Body of pancreas (tissue), 4 donors: ENCODE data around the gene OR8H2. TPM values are rescaled to one million over a fixed set of nuclear protein-coding genes. Genes with fewer than 3 reads are reported as not detected.
"Not testable (repeated sequence)": the region's sequence is repeated elsewhere in the genome, so short reads cannot be mapped to it uniquely, and the experiment has no call there.

ENCODE experiments used
- ATAC-seq: fragments of 150-250 bp; one replicate; pipeline ENCODE4 v1.9.1; 2016
- DNase-seq, 4 donors: peaks; one replicate each; pipeline ENCODE4 v3.0.0-alpha.2; 2019
- H3K27ac ChIP-seq, 4 donors: fragments of 200-600 bp; sonication (generic); 1 replicate in 3 of 4; 2 replicates in 1 of 4; pipeline versions ENCODE4 v1.5.1 to v1.6.1; 2016 to 2019; ENCODE audit warnings: mild to moderate bottlenecking in 1 of 4, mixed read lengths in 1 of 4, moderate library complexity in 1 of 4
- H3K27me3 ChIP-seq, 2 donors: fragments of 200-600 bp; sonication (generic); one replicate each; pipeline ENCODE4 v1.6.0; 2016; ENCODE audit warnings: mild to moderate bottlenecking in 1 of 2
- H3K36me3 ChIP-seq, 2 donors: fragments of 200-600 bp; sonication (generic); replicated peaks in 1 of 2; 2 replicates each; pipeline ENCODE4 v1.5.1; 2016; ENCODE audit warnings: low read depth in 2 of 2; ENCODE audit not compliant: insufficient read depth in 1 of 2
- H3K4me1 ChIP-seq: fragments of 200-600 bp; sonication (generic); one replicate; pipeline ENCODE4 v1.6.0; 2016
- H3K4me3 ChIP-seq, 2 donors: fragments of 200-600 bp; sonication (generic); 1 replicate in 1 of 2; 2 replicates in 1 of 2; pipeline ENCODE4 v1.5.1; 2016 to 2019
- H3K9me3 ChIP-seq, 3 donors: fragments of 200-600 bp; sonication (generic); 1 replicate in 2 of 3; 2 replicates in 1 of 3; pipeline ENCODE4 v1.5.1; 2016
- CTCF ChIP-seq, 7 experiments: fragments of 450-650 bp in 4 of 7; fragments of 200-600 bp in 3 of 7; sonication (generic) in 3 of 7; IDR thresholded peaks; one replicate each; pipeline ENCODE4 v1.5.1; 2016 to 2019; ENCODE audit warnings: antibody characterized with exemption in 7 of 7
- POLR2A ChIP-seq, 3 donors: fragments of 450-650 bp; IDR thresholded peaks; one replicate each; pipeline ENCODE4 v1.6.1; 2016; ENCODE audit warnings: antibody characterized with exemption in 3 of 3, mild to moderate bottlenecking in 2 of 3
- WGBS, 2 donors: methylation state at CpG; one replicate each; pipeline ENCODE4 v1.1.5; 2017; 5-methylcytosine and 5-hydroxymethylcytosine counted together
- intact Hi-C: fragments of 100-400 bp; cut with DNase I; formaldehyde crosslinking; loops from one replicate; pipeline ENCODE4 v1.15.1; 2023
- small RNA-seq: library from RNA; depleted of rRNA; stranded (forward); fragments of <200 nt; gene quantifications from one replicate; pipeline ENCODE3, GENCODE V24; 2016
- total RNA-seq, 2 donors: library from RNA; depleted of rRNA; stranded (reverse); fragments of >200 nt; gene quantifications; one replicate each; pipeline ENCODE4 v1.1.0, GENCODE V29; 2016

The OR8H2 gene
- total RNA-seq, 2 donors from 2014 or later, result not detected

- 50 to 55% methylated on average over 3 of the region's 3 CpGs for WGBS, 2 donors
- H3K27ac ChIP-seq, result no peak within 1 kb of the TSS
- no peak for ATAC-seq
- H3K4me1 ChIP-seq, result no peaks in the 10 kb centered on the region
- intact Hi-C loops, result no loop called here
- DNase-seq, result no peak
- no peaks in the 10 kb centered on the region for H3K9me3 ChIP-seq
- no peaks in the 10 kb centered on the region for H3K36me3 ChIP-seq
- TF ChIP-seq POLR2A (IDR thresholded peaks at IDR 0.05) (no peak), CTCF (IDR thresholded peaks at IDR 0.05) (no peak)
- H3K27me3 ChIP-seq, result no peaks in the 10 kb centered on the region
- H3K4me3 ChIP-seq, result no peak within 1 kb of the TSS
Measured at GRCh38 chr11:56093008-56093407, 10.5 kb upstream of the OR8H2 start, which contains the start of gene OR8I2. Gene OR8I2, plus strand, starts transcription at chr11:56093308. Its CDS starts 0 bp downstream, at chr11:56093308.

- no peak for ATAC-seq
- Histone ChIP-seq H3K4me3 (no peak within 1 kb of the TSS), H3K27me3 (no peaks in the 10 kb centered on the region), H3K9me3 (no peaks in the 10 kb centered on the region), H3K36me3 (no peaks in the 10 kb centered on the region), H3K27ac (no peak within 1 kb of the TSS), H3K4me1 (no peaks in the 10 kb centered on the region)
- TF ChIP-seq POLR2A (IDR thresholded peaks at IDR 0.05) (no peak), CTCF (IDR thresholded peaks at IDR 0.05) (no peak)
- WGBS, 2 donors, result 71 to 76% methylated on average over 6 of the region's 6 CpGs
- no peak for DNase-seq
- intact Hi-C loops, result no loop called here
Measured at GRCh38 chr11:56122073-56122472, 18.6 kb downstream of the OR8H2 start, which contains the start of gene OR8H3. Gene OR8H3, plus strand, starts transcription at chr11:56122373. Its CDS starts 0 bp downstream, at chr11:56122373.

GRCh38 chr11:56140151-56140661 lies 36.7 kb downstream of the OR8H2 start, which contains the start of gene OR8J3:
Gene OR8J3, minus strand, starts transcription at chr11:56140201. Its CDS starts 2,483 bp downstream, at chr11:56137718.
- intact Hi-C loops, result no loop called here
- Histone ChIP-seq H3K36me3 (no peaks in the 10 kb centered on the region), H3K4me1 (no peaks in the 10 kb centered on the region), H3K9me3 (no peaks in the 10 kb centered on the region), H3K4me3 (no peak within 1 kb of the TSS), H3K27ac (no peak within 1 kb of the TSS), H3K27me3 (no peaks in the 10 kb centered on the region)
- no peak for TF ChIP-seq POLR2A (IDR thresholded peaks at IDR 0.05)
- no peak for DNase-seq
- ATAC-seq, result no peak

GRCh38 chr11:56143681-56144080 lies 40.2 kb downstream of the OR8H2 start:
- H3K27ac ChIP-seq, H3K36me3 ChIP-seq, H3K9me3 ChIP-seq, ATAC-seq, H3K4me1 ChIP-seq, intact Hi-C loops, H3K27me3 ChIP-seq, DNase-seq, H3K4me3 ChIP-seq: not testable (repeated sequence)
- WGBS, 2 donors, result 89 to 92% methylated on average over 9 to 10 of the region's 30 CpGs

- no peak for TF ChIP-seq POLR2A (IDR thresholded peaks at IDR 0.05)
- no peak for ATAC-seq
- Histone ChIP-seq H3K27ac (no peak overlapping the region), H3K27me3 (no peaks in the 10 kb centered on the region), H3K4me1 (no peaks in the 10 kb centered on the region), H3K36me3 (no peaks in the 10 kb centered on the region), H3K4me3 (no peak overlapping the region), H3K9me3 (peaks cover 0 to 5% (median 0%) of the 10 kb centered on the region in 3 donors)
- 45 to 52% methylated on average over 1 of the region's 1 CpG for WGBS, 2 donors
- no peak for DNase-seq
- intact Hi-C loops, result no loop called here
Measured at GRCh38 chr11:56151376-56151775, 47.9 kb downstream of the OR8H2 start.

- H3K27me3 ChIP-seq, result no peaks in the 10 kb centered on the region
- H3K9me3 ChIP-seq, result peaks cover 0 to 5% (median 0%) of the 10 kb centered on the region in 3 donors
- ATAC-seq, result no peak
- no peak overlapping the region for H3K4me3 ChIP-seq
- H3K4me1 ChIP-seq, result no peaks in the 10 kb centered on the region
- DNase-seq, result no peak
- 77 to 82% methylated on average over 15 of the region's 15 CpGs for WGBS, 2 donors
- H3K27ac ChIP-seq, result no peak overlapping the region
- no peaks in the 10 kb centered on the region for H3K36me3 ChIP-seq
- no peak for TF ChIP-seq POLR2A (IDR thresholded peaks at IDR 0.05)
- TF ChIP-seq CTCF (IDR thresholded peaks at IDR 0.05), result no peak
- intact Hi-C loops, result no loop called here
Measured at GRCh38 chr11:56152333-56152732, 48.8 kb downstream of the OR8H2 start.

Small RNA genes within 50 kb of the gene (small RNA-seq; reads per million reads assigned to genes)
- gene OR8I4P, result not detected

Other genes starting within 250 kb of the OR8H2 start
- not detected for gene TRIM51, start 220.4 kb upstream of the OR8H2 start, total RNA-seq
- gene OR5W2, start 189.1 kb upstream of the OR8H2 start, total RNA-seq, result not detected
- gene OR5I1, start 167.3 kb upstream of the OR8H2 start, total RNA-seq, result not detected
- gene OR10AG1, start 133.7 kb upstream of the OR8H2 start, total RNA-seq, result not detected
- not detected for gene OR5F1, start 109.1 kb upstream of the OR8H2 start, total RNA-seq
- not detected for gene OR5AS1, start 76.0 kb upstream of the OR8H2 start, total RNA-seq
- gene OR8I2, start 10.4 kb upstream of the OR8H2 start, total RNA-seq, result not detected
- not detected for gene OR8H3, start 18.7 kb downstream of the OR8H2 start, total RNA-seq
- not detected for gene OR8J3, start 36.5 kb downstream of the OR8H2 start, total RNA-seq
- not detected for gene OR8K5, start 56.6 kb downstream of the OR8H2 start, total RNA-seq
- gene OR5J2, start 72.9 kb downstream of the OR8H2 start, total RNA-seq, result not detected
- not detected for gene OR5T2, start 130.6 kb downstream of the OR8H2 start, total RNA-seq
- not detected for gene OR5T3, start 148.6 kb downstream of the OR8H2 start, total RNA-seq
- not detected for gene OR5T1, start 170.5 kb downstream of the OR8H2 start, total RNA-seq
- not detected for gene OR8H1, start 188.6 kb downstream of the OR8H2 start, total RNA-seq
- gene OR8K3, start 211.5 kb downstream of the OR8H2 start, total RNA-seq, result not detected
- gene OR8K1, start 242.4 kb downstream of the OR8H2 start, total RNA-seq, result not detected